RWPE1 (cell line): Measurements from ENCODE around the gene ANO1.
A peak's percentile ranks its signal among the peaks of the same experiment; 100 is the strongest.

ENCODE experiments used
- CTCF ChIA-PET: fragments of 350-600 bp; sonication (Branson Sonifier 250); formaldehyde crosslinking; extraction: SDS; loops from one replicate; lab custom pipeline; 2021; lab: Yijun Ruan, JAX
- POLR2A ChIA-PET: fragments of 400-600 bp; formaldehyde crosslinking; extraction: SDS; loops from one replicate; lab custom pipeline; 2020; ENCODE audit warnings: antibody characterized with exemption; ENCODE audit not compliant: low non-redundant PET; lab: Yijun Ruan, JAX
- DNase-seq: peaks from one replicate; pipeline ENCODE4 v3.0.0; 2012; ENCODE audit warnings: low spot score
- H3K27ac ChIP-seq: fragments of 450-650 bp; 2 replicates; pipeline ENCODE4 v1.5.1; 2017
- CTCF ChIP-seq: fragments of 450-650 bp; conservative IDR thresholded peaks from 2 replicates; pipeline ENCODE4 v1.5.1; 2017; ENCODE audit warnings: low read depth, mild to moderate bottlenecking

Gene ANO1

GRCh38 chr11:70075836-70076235, 2.3 kb upstream of the ANO1 start:
- POLR2A ChIA-PET, result no interaction called here
- DNase-seq, result no peak
- no peak for TF ChIP-seq CTCF
- CTCF ChIA-PET, result no interaction called here
- H3K27ac ChIP-seq, result no peak overlapping the region

- ChIA-PET CTCF (interaction anchor here (0.6 kb wide), 1 partner anchor 52 kb away, joined by 4 read pairs; no protein-coding TSS in a partner anchor), POLR2A (no interaction called here)
Observed at GRCh38 chr11:70076461-70076931, 1.6 kb upstream of the ANO1 start.

GRCh38 chr11:70077411-70078094, 564 bp upstream of the ANO1 start:
- H3K27ac ChIP-seq, result no peak overlapping the region
- ChIA-PET CTCF (interaction anchor here (0.6 to 0.8 kb wide), 3 partner anchors 51 to 167 kb away, joined by 3 to 4 read pairs (median 4); no protein-coding TSS in a partner anchor), POLR2A (no interaction called here)
- no peak for TF ChIP-seq CTCF
- no peak for DNase-seq

More at GRCh38 chr11:70076461-70076931, 1.6 kb upstream of the ANO1 start:
- TF ChIP-seq CTCF, result no peak
- no peak for DNase-seq
- H3K27ac ChIP-seq, result no peak overlapping the region

- no peak overlapping the region for H3K27ac ChIP-seq
- ChIA-PET POLR2A (no interaction called here), CTCF (no interaction called here)
- TF ChIP-seq CTCF, result no peak
- DNase-seq, result no peak
Observed at GRCh38 chr11:70078781-70079616, 882 bp downstream of the ANO1 start.

GRCh38 chr11:70079691-70080090, 1.6 kb downstream of the ANO1 start:
- no peak for TF ChIP-seq CTCF
- ChIA-PET CTCF (interaction anchor here (0.6 kb wide), 1 partner anchor 161 kb away, joined by 3 read pairs; no protein-coding TSS in a partner anchor), POLR2A (no interaction called here)
- DNase-seq, result no peak
- H3K27ac ChIP-seq, result no peak overlapping the region

GRCh38 chr11:70080763-70081162, 2.6 kb downstream of the ANO1 start:
- CTCF ChIA-PET, result no interaction called here
- TF ChIP-seq CTCF, result no peak
- POLR2A ChIA-PET, result no interaction called here
- H3K27ac ChIP-seq, result no peak overlapping the region
- peak; percentile 86 for DNase-seq
